SKM-1 (cell line): ENCODE data around the gene GP1BA.

ENCODE experiments used
- DNase-seq: peaks from one replicate; lab custom pipeline; 2025; ENCODE audit not compliant: unreplicated experiment; lab: John Stamatoyannopoulos, UW

The GP1BA gene

DNA sequence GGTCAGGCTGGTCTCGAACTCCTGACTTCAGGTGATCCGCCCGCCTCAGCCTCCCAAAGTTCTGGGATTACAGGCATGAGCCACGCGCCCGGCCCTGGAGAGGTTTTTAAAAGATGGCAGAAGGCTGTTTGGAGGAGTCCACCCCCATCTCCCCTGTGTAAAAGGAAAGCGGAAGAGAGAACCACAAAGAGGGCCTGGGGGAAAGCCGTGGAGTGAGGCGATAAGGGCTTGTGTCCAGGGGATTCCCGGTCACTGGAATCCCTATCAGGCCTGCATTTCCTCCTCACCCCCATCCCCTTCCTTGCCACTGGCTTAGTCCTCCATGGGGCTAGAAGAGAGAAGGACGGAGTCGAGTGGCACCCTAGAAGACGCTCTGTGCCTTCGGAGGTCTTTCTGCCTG is at the start of gene GP1BA:
TSS of gene GP1BA (plus strand) at position 315 of the 400 bp plus-strand sequence. CDS start 328 bp downstream, outside the sequence.
- no peak for DNase-seq

DNA sequence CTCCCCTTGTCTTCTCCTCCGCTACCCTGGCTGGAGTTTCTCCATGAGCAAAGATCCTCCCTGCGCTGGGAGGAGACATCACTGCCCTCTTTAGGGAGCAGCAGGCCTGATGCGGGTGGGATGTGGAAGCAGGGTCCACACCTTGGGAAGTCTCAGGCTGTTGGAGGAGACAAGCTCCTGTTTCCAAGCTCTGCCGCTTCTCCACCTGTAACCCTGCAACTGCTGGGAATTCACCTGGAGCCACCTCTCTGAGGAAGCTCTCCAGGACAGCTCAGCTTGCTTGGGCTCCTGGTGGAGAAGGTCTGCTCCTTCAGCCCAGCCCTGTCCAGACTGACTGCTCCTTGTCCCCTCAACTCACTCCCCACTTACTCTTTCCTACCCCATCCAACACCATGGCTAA is 47.6 kb upstream of the GP1BA start:
- no peak for DNase-seq

DNA sequence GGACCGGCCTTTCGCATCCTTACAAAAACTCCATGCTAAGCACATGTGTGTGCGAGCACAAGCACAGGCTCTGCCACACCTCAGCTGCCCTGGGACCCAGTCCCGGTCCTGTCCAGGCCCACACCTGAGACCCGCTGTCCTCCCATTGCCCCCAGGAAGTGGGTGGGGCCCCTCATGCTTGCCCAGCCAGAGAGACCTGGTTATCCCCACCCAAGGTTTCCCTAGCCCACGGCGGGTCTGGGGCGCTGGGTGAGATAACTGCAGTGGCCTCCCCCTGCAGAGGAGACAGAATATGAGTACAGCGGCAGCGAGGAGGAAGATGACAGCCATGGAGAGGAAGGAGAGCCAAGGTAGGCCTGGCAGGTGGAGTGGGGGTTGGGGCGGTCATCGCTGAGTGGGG is 45.2 kb upstream of the GP1BA start:
- no peak for DNase-seq

DNA sequence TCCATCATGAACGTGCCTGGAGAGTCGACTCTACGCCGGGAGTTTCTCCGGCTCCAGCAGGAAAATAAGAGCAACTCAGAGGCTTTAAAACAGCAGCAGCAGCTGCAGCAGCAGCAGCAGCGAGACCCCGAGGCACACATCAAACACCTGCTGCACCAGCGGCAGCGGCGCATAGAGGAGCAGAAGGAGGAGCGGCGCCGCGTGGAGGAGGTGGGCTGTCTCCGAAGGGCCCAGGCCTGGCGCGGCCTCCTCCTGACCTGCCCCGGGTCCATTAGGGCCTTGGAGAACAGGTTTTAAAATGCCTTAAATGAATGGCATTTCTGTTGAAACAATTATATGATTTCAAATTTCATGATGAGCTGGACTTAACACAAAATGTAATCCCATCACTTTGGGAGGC is 44.5 kb upstream of the GP1BA start:
- no peak for DNase-seq

DNA sequence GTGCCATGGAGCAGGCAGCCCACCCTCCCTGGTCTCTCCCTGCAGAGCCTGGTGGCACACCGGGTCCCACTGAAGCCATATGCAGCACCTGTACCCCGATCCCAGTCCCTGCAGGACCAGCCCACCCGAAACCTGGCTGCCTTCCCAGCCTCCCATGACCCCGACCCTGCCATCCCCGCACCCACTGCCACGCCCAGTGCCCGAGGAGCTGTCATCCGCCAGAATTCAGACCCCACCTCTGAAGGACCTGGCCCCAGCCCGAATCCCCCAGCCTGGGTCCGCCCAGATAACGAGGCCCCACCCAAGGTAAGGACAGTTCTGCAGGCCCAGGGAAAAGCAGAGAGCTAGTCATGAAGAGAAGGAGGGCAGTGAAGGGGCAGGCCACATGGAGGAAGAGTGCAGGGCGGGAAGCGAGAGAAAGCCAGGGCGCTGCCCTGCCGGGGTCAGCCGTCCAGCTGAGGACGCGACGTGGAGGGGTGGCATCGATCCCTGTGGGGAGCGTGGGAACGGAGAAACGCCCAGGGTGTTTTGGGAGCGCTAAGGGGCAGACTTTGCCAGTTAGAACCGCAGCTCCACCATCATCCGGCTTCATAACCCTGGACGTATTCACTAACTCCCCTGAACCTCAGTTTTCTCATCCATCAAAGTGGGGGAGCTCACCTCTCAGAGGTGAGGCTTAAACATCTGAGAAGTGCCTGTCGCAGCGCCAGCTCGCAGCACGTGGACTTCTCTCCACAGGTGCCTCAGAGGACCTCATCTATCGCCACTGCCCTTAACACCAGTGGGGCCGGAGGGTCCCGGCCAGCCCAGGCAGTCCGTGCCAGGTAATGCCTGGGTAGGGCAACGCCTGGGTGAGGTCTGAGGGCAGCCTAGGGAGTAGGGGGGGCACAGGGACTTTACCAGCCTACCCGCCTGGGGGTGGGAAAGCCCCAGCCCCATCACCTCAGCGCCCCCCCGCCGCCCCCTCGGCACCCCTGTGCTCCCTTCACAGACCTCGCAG is 40.4 kb upstream of the GP1BA start:
- DNase-seq, result no peak

DNA sequence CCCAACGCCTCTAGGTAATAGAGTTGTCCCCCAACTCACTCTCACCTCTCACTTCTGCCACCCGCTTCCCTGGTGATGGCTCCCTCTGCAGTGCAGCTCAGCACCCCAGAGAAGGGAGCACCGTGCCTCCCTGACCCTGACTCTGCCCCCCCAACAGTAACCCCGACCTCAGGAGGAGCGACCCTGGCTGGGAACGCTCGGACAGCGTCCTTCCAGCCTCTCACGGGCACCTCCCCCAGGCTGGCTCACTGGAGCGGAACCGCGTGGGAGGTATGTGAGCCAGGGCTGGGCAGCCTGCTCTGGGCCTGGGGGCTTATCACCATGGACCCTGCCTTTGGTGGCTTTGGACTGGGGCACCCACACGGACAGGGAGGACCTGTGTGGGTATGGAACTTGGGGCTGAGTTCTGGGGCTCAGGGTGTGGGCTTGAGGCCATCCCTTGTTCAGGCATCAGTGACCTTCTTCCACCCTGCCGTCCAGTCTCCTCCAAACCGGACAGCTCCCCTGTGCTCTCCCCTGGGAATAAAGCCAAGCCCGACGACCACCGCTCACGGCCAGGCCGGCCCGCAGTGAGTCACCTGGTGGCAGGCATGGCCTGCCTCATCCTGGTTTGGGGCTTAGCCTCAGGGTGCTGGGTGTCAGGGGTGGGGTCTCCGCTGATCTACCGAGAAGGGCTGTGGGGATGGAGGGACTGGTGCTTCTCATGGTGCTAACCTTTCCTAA is 39.4 kb upstream of the GP1BA start:
- no peak for DNase-seq

DNA sequence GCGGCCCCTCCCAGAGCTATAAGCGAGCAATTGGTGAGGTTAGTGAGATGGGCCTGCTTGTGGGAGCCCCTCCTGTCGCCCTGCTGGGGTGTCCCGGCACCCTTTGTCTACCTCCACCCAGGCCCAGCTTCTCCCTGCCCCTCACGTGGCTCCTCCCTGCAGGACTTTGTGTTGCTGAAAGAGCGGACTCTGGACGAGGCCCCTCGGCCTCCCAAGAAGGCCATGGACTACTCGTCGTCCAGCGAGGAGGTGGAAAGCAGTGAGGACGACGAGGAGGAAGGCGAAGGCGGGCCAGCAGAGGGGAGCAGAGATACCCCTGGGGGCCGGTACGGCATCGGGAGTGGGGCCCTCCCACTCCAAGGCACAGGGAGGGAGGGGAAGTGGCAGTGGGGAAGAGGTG is 38.8 kb upstream of the GP1BA start:
- no peak for DNase-seq

DNA sequence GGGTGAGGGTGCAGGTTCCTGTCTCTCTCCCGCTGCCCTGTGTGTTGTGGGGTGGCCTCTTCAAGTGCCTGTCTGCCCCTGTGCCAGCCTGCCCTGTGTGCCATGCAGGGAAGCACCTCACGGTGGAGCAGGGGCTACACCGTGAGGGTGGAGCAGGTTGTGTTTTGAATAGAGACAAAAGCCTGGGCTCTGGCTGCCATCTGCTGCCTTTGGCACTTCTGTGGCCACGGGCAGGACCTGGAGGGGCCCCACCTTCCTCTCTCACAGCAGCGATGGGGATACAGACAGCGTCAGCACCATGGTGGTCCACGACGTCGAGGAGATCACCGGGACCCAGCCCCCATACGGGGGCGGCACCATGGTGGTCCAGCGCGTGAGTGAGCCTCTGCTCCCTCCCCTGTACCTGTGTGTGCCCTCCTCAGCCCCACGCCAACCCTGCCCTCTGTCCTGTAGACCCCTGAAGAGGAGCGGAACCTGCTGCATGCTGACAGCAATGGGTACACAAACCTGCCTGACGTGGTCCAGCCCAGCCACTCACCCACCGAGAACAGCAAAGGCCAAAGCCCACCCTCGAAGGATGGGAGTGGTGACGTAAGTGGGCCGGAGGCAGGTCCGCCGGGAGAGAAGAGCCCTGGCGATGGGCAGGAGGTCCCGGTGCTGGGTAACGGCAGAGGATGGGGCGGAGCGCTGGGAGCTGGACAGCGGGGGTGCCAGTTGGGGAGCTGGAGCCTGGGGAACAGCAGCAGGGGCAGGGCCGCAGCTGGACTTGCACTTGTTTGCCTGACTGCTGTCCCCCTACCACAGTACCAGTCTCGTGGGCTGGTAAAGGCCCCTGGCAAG is 38.1 kb upstream of the GP1BA start:
- DNase-seq, result no peak

DNA sequence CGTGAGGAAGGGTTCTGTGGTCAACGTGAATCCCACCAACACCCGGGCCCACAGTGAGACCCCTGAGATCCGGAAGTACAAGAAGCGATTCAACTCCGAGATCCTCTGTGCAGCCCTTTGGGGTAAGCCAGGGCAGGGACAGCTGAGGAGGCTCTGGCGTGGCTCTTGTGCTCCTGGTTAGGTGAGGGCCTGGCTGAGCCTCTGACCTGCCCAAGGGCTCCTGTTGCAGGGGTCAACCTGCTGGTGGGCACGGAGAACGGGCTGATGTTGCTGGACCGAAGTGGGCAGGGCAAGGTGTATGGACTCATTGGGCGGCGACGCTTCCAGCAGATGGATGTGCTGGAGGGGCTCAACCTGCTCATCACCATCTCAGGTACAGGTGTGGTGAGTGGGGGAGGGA is 37.0 kb upstream of the GP1BA start:
- DNase-seq, result no peak

DNA sequence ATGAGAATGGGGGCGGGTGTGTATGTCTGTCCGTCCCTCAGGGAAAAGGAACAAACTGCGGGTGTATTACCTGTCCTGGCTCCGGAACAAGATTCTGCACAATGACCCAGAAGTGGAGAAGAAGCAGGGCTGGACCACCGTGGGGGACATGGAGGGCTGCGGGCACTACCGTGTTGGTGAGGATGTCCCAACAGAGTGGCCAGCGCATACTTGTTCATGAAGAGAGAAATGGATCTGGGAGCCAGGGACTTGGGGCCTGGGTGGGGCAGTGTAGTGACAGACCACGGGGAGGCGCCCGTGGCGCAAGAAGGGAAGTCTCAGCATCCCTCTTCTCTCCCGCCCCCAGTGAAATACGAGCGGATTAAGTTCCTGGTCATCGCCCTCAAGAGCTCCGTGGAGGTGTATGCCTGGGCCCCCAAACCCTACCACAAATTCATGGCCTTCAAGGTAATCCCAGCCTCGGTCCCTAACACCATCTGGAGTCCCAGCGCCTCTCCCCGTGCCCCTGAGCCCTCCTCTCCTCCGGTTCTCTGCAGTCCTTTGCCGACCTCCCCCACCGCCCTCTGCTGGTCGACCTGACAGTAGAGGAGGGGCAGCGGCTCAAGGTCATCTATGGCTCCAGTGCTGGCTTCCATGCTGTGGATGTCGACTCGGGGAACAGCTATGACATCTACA is 36.3 kb upstream of the GP1BA start:
- DNase-seq, result no peak

DNA sequence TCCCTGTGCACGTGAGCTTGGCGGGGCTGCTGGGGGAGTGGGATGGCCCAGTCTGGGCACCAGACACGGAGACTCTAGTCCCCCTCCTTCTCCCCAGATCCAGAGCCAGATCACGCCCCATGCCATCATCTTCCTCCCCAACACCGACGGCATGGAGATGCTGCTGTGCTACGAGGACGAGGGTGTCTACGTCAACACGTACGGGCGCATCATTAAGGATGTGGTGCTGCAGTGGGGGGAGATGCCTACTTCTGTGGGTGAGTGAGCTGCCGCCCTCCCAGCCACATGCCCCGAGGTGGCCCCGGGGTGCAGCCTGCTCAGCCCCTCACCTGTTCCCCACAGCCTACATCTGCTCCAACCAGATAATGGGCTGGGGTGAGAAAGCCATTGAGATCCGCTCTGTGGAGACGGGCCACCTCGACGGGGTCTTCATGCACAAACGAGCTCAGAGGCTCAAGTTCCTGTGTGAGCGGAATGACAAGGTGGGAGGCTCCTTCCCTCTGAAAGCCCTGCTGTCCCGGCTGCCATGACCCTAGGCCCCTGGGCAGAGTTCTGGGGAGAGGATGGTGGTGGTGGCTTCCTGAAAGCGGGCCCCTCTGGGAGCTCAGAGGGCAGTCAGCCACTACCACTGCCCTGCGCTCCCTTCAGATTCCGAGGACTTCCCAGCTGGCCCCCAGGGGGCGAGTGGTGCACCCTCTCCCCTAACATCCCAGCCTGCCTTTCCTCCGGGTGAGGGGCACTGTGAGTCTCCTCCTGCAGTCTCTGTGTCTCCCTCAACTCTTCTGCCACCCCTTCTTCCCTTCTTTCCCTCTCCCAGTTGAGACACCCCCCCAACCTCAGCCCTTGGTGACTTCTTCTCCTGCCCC is 35.5 kb upstream of the GP1BA start:
- DNase-seq, result no peak

DNA sequence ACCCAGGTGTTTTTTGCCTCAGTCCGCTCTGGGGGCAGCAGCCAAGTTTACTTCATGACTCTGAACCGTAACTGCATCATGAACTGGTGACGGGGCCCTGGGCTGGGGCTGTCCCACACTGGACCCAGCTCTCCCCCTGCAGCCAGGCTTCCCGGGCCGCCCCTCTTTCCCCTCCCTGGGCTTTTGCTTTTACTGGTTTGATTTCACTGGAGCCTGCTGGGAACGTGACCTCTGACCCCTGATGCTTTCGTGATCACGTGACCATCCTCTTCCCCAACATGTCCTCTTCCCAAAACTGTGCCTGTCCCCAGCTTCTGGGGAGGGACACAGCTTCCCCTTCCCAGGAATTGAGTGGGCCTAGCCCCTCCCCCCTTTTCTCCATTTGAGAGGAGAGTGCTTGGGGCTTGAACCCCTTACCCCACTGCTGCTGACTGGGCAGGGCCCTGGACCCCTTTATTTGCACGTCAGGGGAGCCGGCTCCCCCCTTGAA is 34.8 kb upstream of the GP1BA start:
- no peak for DNase-seq

DNA sequence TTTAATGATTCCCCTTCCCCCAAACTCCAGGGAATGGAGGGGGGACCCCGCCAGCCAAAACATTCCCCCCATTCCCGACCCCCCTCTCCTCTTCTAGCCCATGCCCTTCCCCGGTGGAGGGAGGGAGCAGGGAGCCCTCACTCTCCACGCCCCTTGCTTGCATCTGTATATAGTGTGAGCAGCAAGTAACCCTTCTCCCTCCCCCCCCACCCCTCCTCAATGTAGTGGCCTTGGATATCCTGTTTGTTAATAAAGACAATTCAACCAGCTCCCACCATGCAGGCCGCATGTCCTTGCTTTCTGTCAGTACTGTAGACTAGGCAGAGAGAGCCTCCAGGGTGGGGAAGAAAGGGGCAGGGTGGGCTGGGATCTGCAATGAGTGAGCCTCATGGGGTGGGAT is 34.3 kb upstream of the GP1BA start:
- no peak for DNase-seq

DNA sequence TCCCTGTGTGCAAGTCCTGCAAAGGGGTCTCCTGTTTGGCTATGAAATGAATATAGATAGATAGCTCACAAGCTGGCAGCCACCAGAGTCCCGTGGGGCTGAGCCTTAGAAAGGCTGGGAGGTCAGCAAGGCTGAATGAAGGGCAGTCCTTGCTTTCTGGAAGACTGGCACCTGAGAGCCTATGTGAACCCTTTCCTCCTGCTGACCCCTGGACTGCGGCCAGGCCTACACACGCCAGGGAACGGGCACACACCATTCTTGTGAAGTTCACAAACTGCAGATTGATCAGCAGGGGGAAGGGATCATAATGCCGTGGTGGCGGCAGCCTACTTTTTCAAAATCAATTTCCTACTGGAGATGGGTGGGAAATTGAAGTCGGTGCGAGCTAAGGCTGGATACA is 33.7 kb upstream of the GP1BA start:
- DNase-seq, result no peak

DNA sequence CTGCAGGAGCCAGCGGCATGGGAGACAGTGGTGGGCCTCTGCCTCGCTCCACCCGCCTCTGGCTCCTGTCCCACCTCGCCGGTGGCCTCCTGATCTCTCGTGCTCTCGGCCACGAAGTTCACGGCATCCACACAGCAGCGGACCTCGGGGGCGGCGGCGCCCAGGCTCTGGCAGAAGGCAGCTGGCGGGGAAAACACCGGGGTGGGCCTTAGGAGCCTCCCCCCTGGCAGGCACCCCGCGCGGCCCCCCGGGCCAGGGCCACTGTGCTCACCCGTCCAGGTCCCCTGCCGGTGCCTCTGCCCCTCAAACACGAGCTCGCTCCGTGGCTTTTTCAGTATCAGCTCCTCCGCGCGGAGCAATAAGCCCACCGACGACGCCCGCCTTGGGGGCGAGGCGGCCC is 33.1 kb upstream of the GP1BA start:
- DNase-seq, result no peak

DNA sequence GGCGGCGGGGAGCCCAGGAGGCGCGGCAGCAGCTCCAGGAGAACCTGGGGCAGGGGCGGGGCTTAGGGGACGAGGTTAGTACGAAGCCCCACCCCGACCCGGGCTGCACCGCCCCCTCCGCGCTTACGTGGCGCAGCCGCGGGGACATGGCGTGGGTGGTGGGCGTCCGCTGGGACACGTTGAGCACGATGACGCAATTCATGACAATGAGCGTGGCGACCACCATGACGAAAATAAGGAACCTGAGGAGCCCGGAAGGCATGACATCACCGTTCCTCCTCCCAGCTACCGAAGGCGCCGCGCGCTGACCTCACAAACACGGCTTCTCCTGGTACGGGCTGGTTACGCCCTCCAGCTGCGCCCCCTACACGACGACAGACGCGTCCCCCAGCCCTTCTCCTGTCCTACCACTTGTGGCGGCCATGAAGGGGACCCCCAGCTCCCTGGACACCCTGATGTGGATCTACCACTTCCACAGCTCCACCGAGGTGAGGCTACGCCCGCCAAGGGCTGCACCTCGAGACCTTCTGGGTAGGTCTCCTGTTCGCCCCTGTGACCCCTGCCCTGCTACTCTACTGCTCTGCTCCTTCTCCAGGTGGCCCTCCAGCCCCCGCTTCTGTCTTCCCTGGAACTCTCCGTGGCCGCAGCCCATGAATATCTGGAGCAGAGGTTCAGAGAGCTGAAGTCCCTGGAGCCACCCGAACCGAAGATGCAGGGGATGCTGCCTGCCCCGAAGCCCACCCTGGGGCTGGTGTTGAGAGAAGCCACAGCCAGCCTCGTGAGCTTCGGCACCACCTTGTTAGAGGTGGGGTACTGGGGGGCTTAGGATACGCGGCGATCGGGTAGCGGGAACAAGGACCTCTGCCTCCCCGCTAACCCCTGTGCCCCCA is 32.5 kb upstream of the GP1BA start, which contains the start of gene C17orf107:
TSS of gene C17orf107 (plus strand) at position 196 of the 890 bp plus-strand sequence. CDS start at position 423, 227 bp downstream.
- no peak for DNase-seq

DNA sequence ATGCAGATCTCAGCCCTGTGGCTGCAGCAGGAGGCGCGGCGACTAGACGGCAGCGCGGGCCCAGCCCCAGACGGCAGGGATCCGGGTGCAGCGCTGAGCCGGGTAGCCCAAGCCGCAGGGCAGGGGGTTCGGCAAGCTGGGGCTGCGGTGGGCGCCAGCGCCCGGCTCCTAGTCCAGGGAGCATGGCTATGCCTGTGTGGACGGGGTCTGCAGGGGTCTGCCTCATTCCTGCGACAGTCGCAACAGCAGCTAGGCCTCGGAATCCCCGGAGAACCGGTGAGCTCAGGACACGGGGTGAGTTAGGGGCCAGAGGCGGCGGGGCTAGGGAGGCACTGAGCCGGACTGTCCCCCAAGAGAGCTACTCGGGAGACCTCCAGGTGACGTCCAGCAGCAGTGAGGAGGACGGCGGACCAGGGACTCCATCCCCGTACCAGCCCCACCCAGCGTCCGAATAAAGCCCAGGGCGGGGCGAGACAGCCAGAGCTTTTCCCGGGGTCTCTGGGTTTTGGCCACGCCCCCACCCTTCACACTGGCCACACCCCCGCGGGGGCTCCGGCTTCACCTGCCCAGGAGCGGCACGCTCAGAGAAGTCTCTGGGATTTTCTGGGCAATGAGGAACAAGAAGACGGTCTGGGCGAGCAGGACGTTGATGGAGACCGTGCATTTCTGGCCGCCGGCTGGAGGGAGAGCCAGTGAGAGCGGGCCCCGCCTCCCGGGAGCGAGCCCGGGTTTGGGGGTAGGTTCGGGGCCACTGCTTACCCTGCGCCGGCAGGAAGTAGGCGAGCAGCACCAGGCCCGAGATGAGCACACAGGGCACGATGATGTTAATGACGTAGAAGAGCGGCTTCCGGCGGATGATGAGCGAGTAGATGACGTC is 31.6 kb upstream of the GP1BA start:
- DNase-seq, result no peak
